Lung (tissue), 12 donors: ENCODE results near the gene KIF26B. TPM values are rescaled to one million over a fixed set of nuclear protein-coding genes. Genes with fewer than 3 reads are reported as not detected.

ENCODE experiments used
- ATAC-seq: fragments of 200-7000 bp; cut with Tn5 transposase; one replicate; pipeline ENCODE4 v1.9.1; 2020; ENCODE audit warnings: moderate number of reproducible peaks; ENCODE audit not compliant: insufficient read depth, low FRiP score
- DNase-seq, 3 donors: peaks; one replicate each; pipeline ENCODE4 v3.0.0-alpha.2; 2013 to 2017
- H3K27ac ChIP-seq, 2 donors: one replicate each; pipeline ENCODE4 v1.5.1; 2013; ENCODE audit warnings: mild to moderate bottlenecking in 2 of 2, moderate library complexity in 2 of 2, control low read depth in 1 of 2, inconsistent platforms in 1 of 2, low read depth in 1 of 2, low read length in 1 of 2
- H3K27me3 ChIP-seq, 3 donors: one replicate each; pipeline ENCODE4 v1.5.1; 2013; ENCODE audit warnings: low read length in 2 of 3; ENCODE audit not compliant: control insufficient read depth in 3 of 3, insufficient read depth in 3 of 3
- H3K36me3 ChIP-seq, 4 donors: one replicate each; pipeline ENCODE4 v1.5.1; 2013; ENCODE audit warnings: low read length in 4 of 4, mild to moderate bottlenecking in 1 of 4, moderate library complexity in 1 of 4; ENCODE audit not compliant: control insufficient read depth in 4 of 4, insufficient read depth in 4 of 4
- H3K4me1 ChIP-seq, 5 donors: one replicate each; pipeline ENCODE4 v1.5.1; 2013; ENCODE audit warnings: low read length in 5 of 5, mild to moderate bottlenecking in 2 of 5, moderate library complexity in 1 of 5; ENCODE audit not compliant: control insufficient read depth in 5 of 5, insufficient read depth in 5 of 5
- H3K4me3 ChIP-seq: one replicate; pipeline ENCODE4 v1.5.1; 2013; ENCODE audit warnings: mild to moderate bottlenecking, control low read depth, moderate library complexity
- H3K9ac ChIP-seq, 2 donors: one replicate each; pipeline ENCODE4 v1.5.1; 2013; ENCODE audit warnings: low read length in 2 of 2, control low read depth in 1 of 2; ENCODE audit not compliant: insufficient read depth in 1 of 2
- H3K9me3 ChIP-seq, 4 donors: one replicate each; pipeline ENCODE4 v1.5.1; 2013; ENCODE audit warnings: low read length in 3 of 4, mild to moderate bottlenecking in 1 of 4, moderate library complexity in 1 of 4; ENCODE audit not compliant: control insufficient read depth in 4 of 4, insufficient read depth in 3 of 4
- whole genome bisulfite sequencing, 2 donors: extraction: QIAGEN DNeasy Blood & Tissue Kit; methylation state at CpG; one replicate each; pipeline ENCODE4 v1.1.7; 2013; 5-methylcytosine and 5-hydroxymethylcytosine counted together
- polyA plus RNA-seq, 2 donors: library from polyadenylated mRNA; stranded (reverse); fragments of 200-250 nt; gene quantifications; one replicate each; pipeline ENCODE4 v1.2.1, GENCODE V29; 2013
- total RNA-seq, 2 donors: library from RNA; depleted of rRNA in 1 of 2; stranded (reverse); fragments of >200 nt in 1 of 2; gene quantifications; one replicate each; pipeline ENCODE4 v1.2.1, GENCODE V29; 2014 to 2021
- TF ChIP-seq, protein P1 (sequence below): IDR thresholded peaks from 2 replicates; pipeline ENCODE4 v1.5.1; 2012; ENCODE audit warnings: mild to moderate bottlenecking; ENCODE audit errors: control extremely low read depth, extremely low read depth
- donor health status: control.
- donor health status: control.
- donor health status: Bipolar disorder and iron deficiency.
- donor health status: healthy.
- donor health status: DM: yes; HTN: yes; CAD: no.

Gene KIF26B
- total and polyA plus RNA-seq, 4 donors, result 0.61 to 6.7 (median 2.2) TPM

- 98% methylated on average over 3 of the region's 3 CpGs for WGBS, 2 donors
- DNase-seq, result no peak
- Histone ChIP-seq H3K27me3 (no peaks in the 10 kb centered on the region), H3K4me1 (no peaks in the 10 kb centered on the region), H3K9ac (no peak overlapping the region), H3K36me3 (no peaks in the 10 kb centered on the region), H3K4me3 (no peak overlapping the region), H3K9me3 (no peaks in the 10 kb centered on the region), H3K27ac (no peak overlapping the region)
- no peak for ATAC-seq
- TF ChIP-seq, protein P1, sequence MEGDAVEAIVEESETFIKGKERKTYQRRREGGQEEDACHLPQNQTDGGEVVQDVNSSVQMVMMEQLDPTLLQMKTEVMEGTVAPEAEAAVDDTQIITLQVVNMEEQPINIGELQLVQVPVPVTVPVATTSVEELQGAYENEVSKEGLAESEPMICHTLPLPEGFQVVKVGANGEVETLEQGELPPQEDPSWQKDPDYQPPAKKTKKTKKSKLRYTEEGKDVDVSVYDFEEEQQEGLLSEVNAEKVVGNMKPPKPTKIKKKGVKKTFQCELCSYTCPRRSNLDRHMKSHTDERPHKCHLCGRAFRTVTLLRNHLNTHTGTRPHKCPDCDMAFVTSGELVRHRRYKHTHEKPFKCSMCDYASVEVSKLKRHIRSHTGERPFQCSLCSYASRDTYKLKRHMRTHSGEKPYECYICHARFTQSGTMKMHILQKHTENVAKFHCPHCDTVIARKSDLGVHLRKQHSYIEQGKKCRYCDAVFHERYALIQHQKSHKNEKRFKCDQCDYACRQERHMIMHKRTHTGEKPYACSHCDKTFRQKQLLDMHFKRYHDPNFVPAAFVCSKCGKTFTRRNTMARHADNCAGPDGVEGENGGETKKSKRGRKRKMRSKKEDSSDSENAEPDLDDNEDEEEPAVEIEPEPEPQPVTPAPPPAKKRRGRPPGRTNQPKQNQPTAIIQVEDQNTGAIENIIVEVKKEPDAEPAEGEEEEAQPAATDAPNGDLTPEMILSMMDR, result no peak
These were observed 383.9 kb downstream of the KIF26B start for GRCh38 chr1:245538671-245539070.

GRCh38 chr1:245541369-245541768 is 386.6 kb downstream of the KIF26B start:
- no peaks in the 10 kb centered on the region for H3K4me1 ChIP-seq
- H3K9ac ChIP-seq, result no peak overlapping the region
- H3K36me3 ChIP-seq, result no peaks in the 10 kb centered on the region
- H3K27me3 ChIP-seq, result no peaks in the 10 kb centered on the region
- H3K4me3 ChIP-seq, result no peak overlapping the region
- TF ChIP-seq, protein P1, result no peak
- no peak overlapping the region for H3K27ac ChIP-seq
- WGBS, 2 donors, result 92 to 94% methylated on average over 14 of the region's 14 CpGs
- DNase-seq (no peak), ATAC-seq (no peak)
- no peaks in the 10 kb centered on the region for H3K9me3 ChIP-seq

DNA sequence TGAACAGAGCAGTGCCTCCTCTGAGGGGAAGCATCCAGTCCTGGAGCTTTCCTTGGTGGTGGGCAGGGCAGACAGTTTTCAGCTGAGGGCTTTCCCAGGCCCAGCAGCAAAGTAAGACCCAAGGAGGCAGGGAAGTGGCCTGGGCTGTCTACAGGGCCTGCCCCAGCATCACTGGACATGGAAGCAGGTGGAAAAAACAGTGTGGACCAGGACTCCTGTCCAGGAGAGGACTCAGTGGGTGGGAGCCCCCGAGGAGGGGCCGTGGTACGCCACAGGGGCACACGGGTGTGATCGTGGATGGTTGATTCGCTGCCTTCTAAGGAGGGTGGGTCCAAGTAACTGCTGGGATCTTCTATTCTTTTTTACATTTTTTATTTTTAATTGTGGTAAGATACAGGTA is 387.6 kb downstream of the KIF26B start:
- DNase-seq (no peak), ATAC-seq (no peak)
- H3K9ac ChIP-seq, result no peak overlapping the region
- TF ChIP-seq, protein P1, result no peak
- 94 to 95% methylated on average over 6 of the region's 6 CpGs for WGBS, 2 donors
- no peaks in the 10 kb centered on the region for H3K9me3 ChIP-seq
- no peak overlapping the region for H3K27ac ChIP-seq
- no peaks in the 10 kb centered on the region for H3K36me3 ChIP-seq
- H3K4me3 ChIP-seq, result no peak overlapping the region
- no peaks in the 10 kb centered on the region for H3K4me1 ChIP-seq
- no peaks in the 10 kb centered on the region for H3K27me3 ChIP-seq

DNA sequence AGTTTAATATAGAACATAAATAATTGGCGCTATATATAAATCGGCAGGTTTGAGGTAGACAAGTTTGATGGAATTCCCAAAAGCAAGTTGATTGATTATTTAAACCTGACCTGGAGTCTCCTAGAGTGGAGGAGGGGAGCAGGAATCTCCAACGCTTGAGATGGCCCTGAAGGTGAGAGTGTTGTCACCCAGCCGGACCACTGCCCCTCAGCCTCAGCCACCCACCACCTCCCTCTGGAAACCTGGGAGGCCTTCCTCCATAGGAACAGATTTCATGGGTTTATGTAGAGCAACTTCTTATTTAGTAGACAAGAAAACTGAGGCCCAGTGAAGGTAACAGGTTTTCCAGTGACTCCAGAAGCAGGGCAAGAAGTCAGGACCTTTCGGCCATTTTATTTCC is 389.5 kb downstream of the KIF26B start:
- TF ChIP-seq, protein P1, result no peak
- H3K27me3 ChIP-seq, result no peaks in the 10 kb centered on the region
- no peak for DNase-seq

More for the DNA sequence above, 389.5 kb downstream of the KIF26B start:
- no peaks in the 10 kb centered on the region for H3K36me3 ChIP-seq
- no peaks in the 10 kb centered on the region for H3K4me1 ChIP-seq
- H3K4me3 ChIP-seq, result no peak overlapping the region
- H3K9ac ChIP-seq, result no peak overlapping the region
- no peak for ATAC-seq
- WGBS, 2 donors, result 94 to 96% methylated on average over 5 of the region's 5 CpGs
- H3K9me3 ChIP-seq, result no peaks in the 10 kb centered on the region
- no peak overlapping the region for H3K27ac ChIP-seq
